MCF 10A (cell line): ENCODE measurements around the gene C1GALT1. TPM values are rescaled to one million over a fixed set of nuclear protein-coding genes. Genes with fewer than 3 reads are reported as not detected.

Experiments
- BruUV-seq: library from RNA; stranded (reverse); fragments of 400-500 nt; replicated peaks from 2 replicates; lab custom pipeline; 2021; lab: Mats Ljungman, UMichigan
- CTCF ChIA-PET: fragments of 300-600 bp; sonication (Branson Sonifier 250); formaldehyde crosslinking; extraction: SDS; loops from one replicate; lab custom pipeline; 2021; ENCODE audit warnings: antibody characterized with exemption, inconsistent platforms; lab: Yijun Ruan, JAX
- POLR2A ChIA-PET: fragments of 300-600, 350-650 bp; sonication (Branson Sonifier 250); formaldehyde crosslinking; extraction: SDS; loops from one replicate; lab custom pipeline; 2020; ENCODE audit warnings: antibody characterized with exemption, inconsistent platforms; lab: Yijun Ruan, JAX
- DNase-seq: peaks from one replicate; pipeline ENCODE4 v3.0.0-alpha.2; 2018; ENCODE audit not compliant: unreplicated experiment
- H3K27ac Mint-ChIP-seq: one replicate; pipeline ENCODE4 v1.8.0; 2022; ENCODE audit warnings: mild to moderate bottlenecking, low read depth, mixed read lengths; ENCODE audit not compliant: unreplicated experiment
- H3K27me3 Mint-ChIP-seq: one replicate; pipeline ENCODE4 v1.8.0; 2022; ENCODE audit warnings: mixed read lengths; ENCODE audit not compliant: insufficient read depth, unreplicated experiment
- H3K36me3 Mint-ChIP-seq: one replicate; pipeline ENCODE4 v1.8.0; 2022; ENCODE audit warnings: mild to moderate bottlenecking, moderate library complexity, mixed read lengths; ENCODE audit not compliant: insufficient read depth, unreplicated experiment
- H3K4me1 Mint-ChIP-seq: one replicate; pipeline ENCODE4 v1.8.0; 2022; ENCODE audit warnings: mixed read lengths; ENCODE audit not compliant: insufficient read depth, unreplicated experiment
- H3K4me3 Mint-ChIP-seq: one replicate; pipeline ENCODE4 v1.8.0; 2022; ENCODE audit warnings: mild to moderate bottlenecking, moderate library complexity, mixed read lengths; ENCODE audit not compliant: unreplicated experiment
- H3K9me3 Mint-ChIP-seq: one replicate; pipeline ENCODE4 v1.8.0; 2022; ENCODE audit warnings: mixed read lengths; ENCODE audit not compliant: unreplicated experiment
- intact Hi-C: fragments of 100-400 bp; cut with micrococcal nuclease; formaldehyde crosslinking; loops from 2 replicates; pipeline ENCODE4 v1.14.1; 2022
- total RNA-seq: library from RNA; stranded (reverse); gene quantifications from 2 replicates; pipeline ENCODE4 v1.2.3, GENCODE V29; 2022
- TF ChIP-seq, protein P1 (sequence below): fragments of 200-600 bp; IDR thresholded peaks from one replicate; pipeline ENCODE4 v1.8.0; 2022; ENCODE audit warnings: antibody characterized with exemption, mild to moderate bottlenecking; ENCODE audit not compliant: unreplicated experiment

The C1GALT1 gene
- total RNA-seq, 1 experiment from 2014 or later, result 30.9 TPM

DNA sequence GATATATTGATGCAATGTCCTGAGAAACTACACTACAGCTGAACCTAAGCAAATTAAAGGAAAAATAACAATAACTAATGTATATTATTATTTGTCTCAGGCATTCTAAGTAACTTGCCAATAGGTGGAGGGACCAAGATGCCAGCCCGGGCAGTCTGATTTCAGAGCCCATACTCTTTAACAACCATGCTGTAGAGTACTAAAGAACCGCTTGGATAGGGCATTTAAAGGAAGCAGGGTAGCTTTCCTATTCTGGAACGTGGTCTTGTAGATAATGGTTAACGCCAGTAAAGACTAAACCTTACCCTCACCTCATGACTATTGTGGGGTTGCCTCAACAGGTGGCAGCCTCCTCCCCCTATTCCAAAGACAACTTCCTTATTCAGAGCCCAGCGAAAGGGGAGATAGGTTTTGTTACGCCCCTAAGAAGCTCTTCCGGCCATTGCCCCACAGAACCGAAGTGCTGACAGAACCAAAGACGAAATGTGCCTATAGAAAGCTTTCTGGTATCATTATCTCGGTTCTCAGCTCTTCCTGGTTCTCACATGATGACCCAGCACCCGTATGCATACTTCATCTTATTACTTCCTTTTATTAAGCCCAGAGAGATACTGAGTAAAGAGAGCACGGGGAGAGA lies 707 bp upstream of the C1GALT1 start:
- CTCF ChIA-PET, result interaction anchor here (0.6 to 9.8 kb wide), 14 partner anchors 17 to 731 kb away, joined by 3 to 111 read pairs (median 4); partner anchors contain the start of gene MIOS
- Mint-ChIP-seq H3K27me3 (no peaks in the 10 kb centered on the region), H3K27ac (peak overlapping the region; percentile 94), H3K4me3 (peak overlapping the region; percentile 98), H3K9me3 (no peaks in the 10 kb centered on the region), H3K4me1 (peaks cover 34% of the 10 kb centered on the region), H3K36me3 (no peaks in the 10 kb centered on the region)
- POLR2A ChIA-PET, result interaction anchor here (0.8 to 8.3 kb wide), 28 partner anchors 9 to 459 kb away, joined by 3 to 119 read pairs (median 4); partner anchors contain the start of genes COL28A1 and UMAD1
- TSS peak; percentile 92 for BruUV-seq
- intact Hi-C loops, result loop anchor here (1.0 to 5.0 kb wide), 8 partner anchors 58 to 359 kb away; no protein-coding TSS in a partner anchor
- TF ChIP-seq, protein P1, sequence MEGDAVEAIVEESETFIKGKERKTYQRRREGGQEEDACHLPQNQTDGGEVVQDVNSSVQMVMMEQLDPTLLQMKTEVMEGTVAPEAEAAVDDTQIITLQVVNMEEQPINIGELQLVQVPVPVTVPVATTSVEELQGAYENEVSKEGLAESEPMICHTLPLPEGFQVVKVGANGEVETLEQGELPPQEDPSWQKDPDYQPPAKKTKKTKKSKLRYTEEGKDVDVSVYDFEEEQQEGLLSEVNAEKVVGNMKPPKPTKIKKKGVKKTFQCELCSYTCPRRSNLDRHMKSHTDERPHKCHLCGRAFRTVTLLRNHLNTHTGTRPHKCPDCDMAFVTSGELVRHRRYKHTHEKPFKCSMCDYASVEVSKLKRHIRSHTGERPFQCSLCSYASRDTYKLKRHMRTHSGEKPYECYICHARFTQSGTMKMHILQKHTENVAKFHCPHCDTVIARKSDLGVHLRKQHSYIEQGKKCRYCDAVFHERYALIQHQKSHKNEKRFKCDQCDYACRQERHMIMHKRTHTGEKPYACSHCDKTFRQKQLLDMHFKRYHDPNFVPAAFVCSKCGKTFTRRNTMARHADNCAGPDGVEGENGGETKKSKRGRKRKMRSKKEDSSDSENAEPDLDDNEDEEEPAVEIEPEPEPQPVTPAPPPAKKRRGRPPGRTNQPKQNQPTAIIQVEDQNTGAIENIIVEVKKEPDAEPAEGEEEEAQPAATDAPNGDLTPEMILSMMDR, result no peak
- DNase-seq, result peak; percentile 57

DNA sequence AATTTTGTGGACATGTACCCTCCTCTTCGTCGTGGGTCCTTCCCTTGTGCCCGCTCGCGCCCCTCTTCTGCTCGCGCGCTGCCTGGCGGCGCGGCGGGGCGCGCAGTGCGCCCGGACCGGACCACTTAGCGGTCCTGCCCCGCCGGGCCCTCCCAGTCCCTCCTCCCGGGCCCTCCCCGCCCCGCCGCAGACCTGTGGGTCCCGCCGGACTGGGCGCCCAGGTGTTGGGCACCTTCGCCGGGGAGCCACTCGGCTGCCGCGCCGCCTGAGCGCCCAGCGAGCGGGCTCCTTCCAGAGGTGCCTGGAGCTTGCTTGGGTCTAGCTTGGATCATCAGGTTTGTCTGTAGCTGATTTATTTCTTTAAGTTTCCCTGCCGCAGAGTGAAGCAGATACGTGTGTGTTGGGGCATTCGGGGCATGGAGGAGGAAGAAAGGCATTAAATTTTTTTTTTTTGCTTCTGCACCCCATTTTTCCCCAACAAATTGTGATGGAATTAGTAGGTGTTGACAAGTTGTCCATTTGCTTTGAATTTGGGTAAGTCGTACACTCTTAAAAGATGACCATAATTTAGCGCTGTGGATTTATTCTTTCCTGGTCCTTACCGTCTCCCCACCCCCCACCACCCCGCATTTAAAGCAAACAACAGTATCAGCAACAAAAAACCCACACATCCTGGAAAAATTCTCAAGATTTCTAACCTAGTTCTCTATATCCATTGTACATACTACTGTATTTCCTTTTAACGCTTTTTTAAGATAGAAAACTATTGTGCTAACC lies 905 bp downstream of the C1GALT1 start:
- POLR2A ChIA-PET, result interaction anchor here (0.7 to 5.4 kb wide), 24 partner anchors 7 to 457 kb away, joined by 3 to 119 read pairs (median 6); partner anchors contain the start of gene UMAD1
- BruUV-seq, result TSS peak; percentile 47
- no peaks in the 10 kb centered on the region for H3K9me3 Mint-ChIP-seq
- peak overlapping the region; percentile 32 for H3K27ac Mint-ChIP-seq
- H3K4me1 Mint-ChIP-seq, result peaks cover 25% of the 10 kb centered on the region
- peak overlapping the region; percentile 98 for H3K4me3 Mint-ChIP-seq
- DNase-seq, result peak; percentile 64
- intact Hi-C loops, result loop anchor here (2.0 to 5.0 kb wide), 4 partner anchors 74 to 358 kb away; no protein-coding TSS in a partner anchor
- no peaks in the 10 kb centered on the region for H3K36me3 Mint-ChIP-seq
- CTCF ChIA-PET, result interaction anchor here (0.5 to 2.9 kb wide), 8 partner anchors 11 to 400 kb away, joined by 3 to 15 read pairs (median 3); no protein-coding TSS in a partner anchor
- H3K27me3 Mint-ChIP-seq, result no peaks in the 10 kb centered on the region
- TF ChIP-seq, protein P1, result no peak

DNA sequence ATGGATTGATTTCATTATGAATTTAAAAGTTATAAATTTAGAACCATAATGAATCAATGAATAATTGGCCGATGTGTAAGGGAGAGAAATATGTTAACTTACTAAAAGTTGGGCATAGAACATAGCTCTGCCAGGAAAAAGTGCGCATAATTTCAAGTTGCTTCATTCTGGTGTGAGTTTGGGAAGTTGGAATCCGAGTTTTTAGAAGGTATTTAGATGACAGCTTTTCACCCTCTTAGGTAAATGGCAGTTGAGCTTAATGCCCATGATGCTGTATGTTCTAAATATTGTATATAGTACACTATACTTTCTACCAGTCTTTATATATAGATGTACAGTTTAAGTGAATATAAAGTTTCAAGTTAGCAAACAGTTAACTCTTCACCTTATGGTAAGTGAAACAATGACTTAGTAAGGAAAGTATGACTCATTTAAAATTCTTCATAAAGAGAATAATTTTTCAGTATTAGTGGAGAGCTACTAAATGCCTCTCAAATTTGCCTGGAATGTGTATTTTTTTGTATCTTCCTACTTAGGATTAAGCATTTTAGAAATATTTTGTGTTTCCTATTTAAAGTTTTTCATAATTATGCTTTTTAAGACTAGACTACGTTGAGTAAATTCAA lies 1.6 kb downstream of the C1GALT1 start:
- Mint-ChIP-seq H3K9me3 (no peaks in the 10 kb centered on the region), H3K36me3 (no peaks in the 10 kb centered on the region), H3K4me3 (peak overlapping the region; percentile 98), H3K27me3 (no peaks in the 10 kb centered on the region), H3K27ac (peak overlapping the region; percentile 32), H3K4me1 (peaks cover 23% of the 10 kb centered on the region)
- no TSS peak for BruUV-seq
- ChIA-PET POLR2A (interaction anchor here (0.6 to 5.4 kb wide), 23 partner anchors 10 to 456 kb away, joined by 3 to 119 read pairs (median 6); partner anchors contain the start of gene UMAD1), CTCF (interaction anchor here (0.6 to 2.9 kb wide), 8 partner anchors 49 to 255 kb away, joined by 3 to 15 read pairs (median 3); no protein-coding TSS in a partner anchor)
- TF ChIP-seq, protein P1, result no peak
- intact Hi-C loops, result loop anchor here (2.0 to 5.0 kb wide), 4 partner anchors 73 to 357 kb away; no protein-coding TSS in a partner anchor
- no peak for DNase-seq
